ENCODE measurements around the gene MGP.

MGP gene

DNA sequence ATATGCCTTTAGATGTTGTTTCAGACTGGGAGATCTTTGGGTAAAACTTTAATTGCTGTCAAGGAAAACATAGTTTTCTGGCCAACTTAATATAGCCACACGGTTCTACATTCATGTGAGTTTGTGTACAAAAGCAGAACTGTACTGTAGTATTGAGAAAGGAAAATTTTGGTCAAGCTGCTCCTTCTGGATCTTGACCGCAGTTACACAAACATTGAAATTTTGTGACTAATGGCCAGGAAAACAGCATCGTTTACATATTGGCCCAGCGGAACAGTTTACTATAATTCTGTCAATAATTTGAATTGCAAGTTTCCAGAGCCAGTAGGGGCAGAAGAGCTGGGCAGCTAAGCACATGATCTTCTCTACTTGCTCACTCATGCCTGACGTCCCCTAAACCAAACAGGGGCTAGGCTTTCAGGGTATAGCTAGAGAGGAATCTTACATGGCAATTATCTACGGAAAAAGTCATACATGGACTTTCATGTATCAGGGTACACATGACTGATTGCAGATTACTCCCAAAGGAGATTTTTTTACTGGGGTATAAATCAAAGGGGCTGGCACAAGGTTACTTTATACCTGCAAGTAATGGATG, 31.0 kb downstream of the MGP start:
- DNase-seq, result no peak

GRCh38 chr12:14853961-14854360, 31.7 kb downstream of the MGP start:
- no peak for DNase-seq

DNA sequence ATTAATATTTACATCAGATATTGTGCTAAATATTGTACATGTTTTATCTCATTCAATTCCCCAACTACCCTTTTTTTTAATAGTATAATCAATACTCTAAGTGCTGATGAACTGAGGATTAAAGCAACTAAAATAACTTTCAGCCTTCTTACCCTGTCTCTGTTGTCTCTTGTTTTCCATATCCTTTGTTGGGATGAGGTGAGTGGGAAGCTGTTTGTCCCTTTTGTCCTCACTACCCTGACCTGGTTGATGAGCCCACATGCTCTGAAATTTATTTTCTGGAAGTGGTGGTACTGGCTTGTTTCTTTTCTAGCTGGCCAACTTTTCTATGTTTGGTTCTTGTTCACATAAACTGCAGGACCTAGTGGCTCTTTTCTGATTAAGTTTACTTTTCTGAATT, 32.8 kb downstream of the MGP start:
- DNase-seq, result no peak

DNA sequence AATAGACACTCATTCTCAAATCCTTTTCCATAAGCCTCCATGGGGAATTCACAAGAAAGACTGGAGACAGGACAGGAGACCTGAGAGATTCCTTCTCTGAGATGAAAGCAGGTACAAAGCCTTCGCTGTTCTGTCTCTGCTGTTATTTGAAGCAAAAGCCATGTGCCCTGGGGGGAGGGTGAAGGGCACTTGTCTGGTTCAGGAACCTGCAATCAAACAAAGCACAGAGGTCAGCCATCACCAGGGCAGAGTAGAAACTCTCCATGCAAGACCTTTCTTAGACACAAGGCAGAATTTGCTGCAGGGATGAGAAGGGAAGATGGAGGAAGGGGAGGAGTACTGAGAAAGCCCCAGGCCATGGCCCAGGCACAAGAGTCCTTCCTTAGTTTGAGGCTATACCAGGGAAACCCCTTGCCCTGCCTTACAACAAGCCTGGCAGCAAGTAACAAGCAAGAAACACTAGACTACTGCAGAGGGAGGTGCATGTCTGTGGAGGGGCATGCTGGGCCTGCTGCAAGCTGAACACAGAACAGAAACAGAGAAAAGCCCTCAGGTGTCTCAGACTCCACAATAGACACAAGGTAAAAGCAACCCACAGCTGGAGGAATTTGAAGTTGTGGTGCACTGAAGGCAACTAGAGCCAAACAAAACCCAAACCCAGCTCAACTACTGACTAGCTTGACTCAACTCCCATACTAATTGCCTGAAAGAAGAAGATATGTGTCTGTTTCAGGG, 34.6 kb downstream of the MGP start:
- DNase-seq, result no peak

DNA sequence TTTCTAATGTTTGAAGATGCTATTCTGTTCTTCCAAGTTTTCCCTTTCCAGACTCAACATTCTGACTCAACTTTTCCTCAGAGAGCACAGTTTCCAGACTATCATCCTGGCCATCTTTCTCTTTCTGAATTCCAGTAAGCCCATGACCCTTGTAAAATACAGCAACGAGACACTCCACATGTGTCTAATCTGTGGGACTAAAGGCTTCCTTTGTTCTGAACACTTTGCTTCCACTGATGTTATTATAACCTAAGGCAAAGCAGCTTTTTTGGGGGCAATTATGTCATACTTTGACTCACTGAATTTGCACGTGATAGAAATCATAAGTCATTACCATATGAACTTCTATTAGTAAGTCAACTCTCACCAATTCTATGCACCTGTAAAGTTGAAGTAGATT, 36.0 kb downstream of the MGP start:
- DNase-seq, result no peak

- DNase-seq, result no peak
Observed at GRCh38 chr12:14846876-14847580, 38.6 kb downstream of the MGP start.

DNA sequence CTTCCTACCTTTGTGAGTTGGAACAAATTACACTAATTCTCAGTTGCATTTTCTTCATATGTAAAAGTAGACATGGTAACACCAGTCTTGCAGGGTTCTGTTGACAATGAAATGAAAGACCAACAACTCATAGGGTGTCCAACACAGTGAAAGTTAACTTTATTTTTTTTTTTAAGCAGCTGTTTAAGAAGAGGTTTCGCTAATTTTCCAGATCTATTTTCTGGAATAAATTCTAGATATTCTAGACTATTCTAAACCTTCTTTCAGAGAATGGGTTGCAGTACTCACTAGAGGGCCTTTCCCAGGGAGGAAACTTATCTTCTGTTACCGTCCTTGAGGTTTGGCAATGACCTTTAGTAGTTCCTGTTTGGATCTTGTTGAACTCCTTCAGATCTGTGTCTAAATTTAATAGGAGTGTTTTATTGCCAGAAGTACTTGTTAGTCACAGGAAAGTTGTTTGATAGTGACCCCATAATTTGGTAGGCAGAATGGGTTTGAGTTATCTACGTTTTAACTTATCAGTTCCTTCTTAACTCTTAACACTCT, 39.5 kb downstream of the MGP start:
- DNase-seq, result no peak

GRCh38 chr12:14845350-14845750, 40.3 kb downstream of the MGP start:
- peak; percentile 49 for DNase-seq

- DNase-seq, result no peak
Observed at GRCh38 chr12:14844401-14844800, 41.3 kb downstream of the MGP start.

DNA sequence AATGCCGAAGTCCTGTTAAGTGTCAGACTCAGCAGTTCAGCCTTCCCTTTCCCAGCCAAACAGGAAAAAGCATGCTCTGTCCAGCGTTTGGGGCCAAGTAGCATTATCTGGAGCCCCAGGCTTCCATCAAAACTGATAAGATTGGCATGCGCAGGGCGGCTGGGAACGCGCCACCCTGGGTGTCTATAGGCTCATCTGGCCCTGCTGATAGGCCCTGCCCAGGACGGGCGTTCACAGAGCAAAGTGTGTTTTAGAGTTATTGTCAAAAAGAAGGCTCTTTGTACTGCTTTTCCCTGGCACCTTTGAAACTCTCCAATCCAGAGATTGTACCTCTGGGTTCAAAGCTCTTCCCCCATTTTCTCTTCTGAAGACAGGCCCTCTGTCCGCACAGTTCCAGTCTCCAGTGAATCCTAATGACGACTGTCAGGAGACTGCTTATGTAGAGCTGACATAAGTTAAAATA, 42.2 kb downstream of the MGP start, which contains the start of gene ART4:
Gene ART4, minus strand, starts transcription at position 102 of the 463 bp plus-strand sequence. CDS start 413 bp downstream, outside the sequence.
- no peak for DNase-seq

DNA sequence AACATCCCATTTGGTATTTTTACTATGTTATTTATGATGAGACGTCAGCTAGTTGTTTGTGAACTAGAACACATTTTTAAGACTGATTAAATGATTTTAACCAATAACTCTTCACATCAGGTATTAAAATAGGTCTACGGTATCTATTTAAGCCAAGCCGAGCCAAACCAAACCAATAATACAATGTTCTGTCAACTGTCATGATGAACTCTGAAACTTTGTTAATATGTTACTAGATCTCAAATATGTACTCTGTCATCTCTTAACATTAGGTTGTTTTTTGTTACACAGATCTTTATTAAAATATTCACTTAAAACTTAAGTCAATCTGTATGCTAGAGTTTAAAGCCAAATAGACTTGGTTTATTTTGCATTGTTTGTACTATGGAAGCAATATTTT, 43.3 kb downstream of the MGP start:
- no peak for DNase-seq

DNA sequence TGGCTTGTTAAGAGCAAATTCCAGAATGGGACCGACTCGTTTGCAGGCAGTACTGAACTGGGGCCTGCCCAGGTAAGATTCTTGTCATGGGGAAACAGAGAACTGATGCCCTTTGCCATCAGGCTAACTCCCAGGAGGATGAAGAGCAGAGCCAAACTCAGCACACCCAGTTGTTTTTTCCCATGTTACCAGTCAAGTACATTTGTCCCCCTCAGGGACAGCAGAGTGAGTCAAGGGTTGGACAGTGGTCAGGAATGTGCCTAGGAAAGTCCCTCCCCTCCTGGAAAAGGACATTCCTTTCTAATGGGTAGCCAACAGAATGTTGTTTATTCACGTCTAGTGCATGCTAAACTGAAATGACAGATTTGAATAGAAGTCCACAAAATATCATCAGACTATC, 43.9 kb downstream of the MGP start:
- DNase-seq, result no peak

DNA sequence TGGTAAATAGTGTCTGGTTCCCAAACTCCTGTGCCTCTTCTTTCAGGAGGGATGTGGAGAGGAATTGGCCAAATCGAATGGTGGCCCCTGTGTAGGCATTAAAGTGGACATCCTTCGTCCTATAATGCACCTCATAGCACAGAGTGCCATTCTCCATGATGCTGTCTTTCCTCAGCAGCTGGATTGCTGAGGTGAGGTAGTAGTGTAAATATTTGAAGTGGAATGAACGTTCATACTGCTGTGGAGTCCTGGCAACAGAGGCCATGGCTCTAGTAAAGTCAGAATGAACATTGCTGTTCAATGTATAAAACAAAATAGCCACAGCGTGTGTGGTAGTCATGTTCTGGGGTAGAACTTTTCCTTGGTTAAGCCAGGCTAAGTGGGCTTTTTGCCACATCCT, 45.0 kb downstream of the MGP start:
- no peak for DNase-seq

- DNase-seq, result no peak
Observed at GRCh38 chr12:14839262-14839661, 46.4 kb downstream of the MGP start.

DNA sequence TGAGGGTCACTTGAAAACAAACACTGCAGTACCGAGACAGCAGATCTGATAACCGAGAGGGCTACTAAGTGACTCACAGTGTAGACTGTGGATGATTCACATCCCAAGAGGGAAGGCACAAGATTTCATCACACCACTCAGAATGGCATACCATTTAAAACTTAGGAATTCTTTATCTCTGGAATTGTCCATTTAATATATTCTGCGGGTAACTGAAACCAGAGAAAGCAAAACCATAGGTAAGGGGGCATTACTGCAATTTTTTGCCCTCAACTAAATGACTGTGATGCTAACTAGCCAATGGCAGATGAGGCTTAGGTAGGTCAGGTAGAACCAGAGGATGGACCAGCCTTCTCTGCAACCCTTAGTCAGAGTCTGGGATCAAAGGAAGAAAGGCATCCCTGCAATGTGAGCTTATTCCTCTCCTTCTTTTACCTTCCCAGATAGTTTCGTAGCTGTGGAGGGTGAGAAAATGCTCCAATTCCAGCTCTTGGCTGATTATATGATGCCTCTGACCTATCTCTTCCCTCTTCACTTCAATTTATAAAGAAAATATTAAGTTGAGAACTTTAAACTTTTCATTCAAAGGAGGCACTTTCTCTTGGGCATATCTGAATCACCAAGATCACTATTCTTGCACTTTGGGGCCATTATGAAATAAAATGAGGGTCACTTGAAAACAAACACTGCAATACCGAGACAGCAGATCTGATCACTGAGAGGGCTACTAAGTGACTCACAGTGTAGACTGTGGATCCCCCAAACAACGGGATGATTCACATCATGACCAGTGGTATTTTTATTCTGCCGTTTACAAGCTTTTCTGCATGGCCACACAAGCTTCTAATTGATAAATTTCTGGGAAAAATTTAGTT, 49.1 kb downstream of the MGP start:
- no peak for DNase-seq

DNA sequence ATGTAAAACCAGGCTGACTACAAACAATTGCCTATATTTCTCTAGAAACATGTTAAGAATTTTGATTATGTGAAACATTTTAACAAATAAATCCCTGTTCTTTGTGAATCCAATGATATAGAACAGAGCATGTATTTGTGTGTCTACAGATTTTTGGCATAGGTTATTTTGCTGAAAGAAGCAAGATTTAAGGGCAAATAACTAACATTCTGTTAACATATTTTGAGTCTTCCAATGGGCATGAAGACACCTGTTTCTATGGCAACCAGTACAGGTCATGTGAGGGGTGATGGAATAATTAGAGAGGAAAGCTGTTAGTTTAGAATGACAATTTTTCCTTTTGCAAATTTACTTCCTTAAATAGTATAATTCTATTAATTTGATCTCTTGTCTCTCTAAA, 51.1 kb downstream of the MGP start:
- DNase-seq, result no peak

DNA sequence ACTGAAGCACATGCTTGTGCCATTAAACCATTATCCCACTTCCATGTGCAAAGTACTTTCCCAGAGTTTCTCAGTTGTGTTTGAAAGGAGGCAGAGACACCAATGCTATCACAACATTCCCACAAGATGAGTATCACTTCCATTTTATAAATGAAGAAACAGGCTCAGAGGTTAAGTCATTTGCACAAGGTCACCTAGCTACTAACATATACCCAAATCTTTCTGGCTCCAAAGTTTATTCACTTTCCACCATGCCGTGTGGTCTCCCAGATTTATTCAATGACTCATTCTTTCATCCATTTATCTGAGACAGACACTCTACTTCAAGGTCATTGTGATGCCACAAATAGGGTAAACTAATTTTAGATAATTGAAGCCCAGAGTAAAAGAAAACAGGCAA, 51.7 kb downstream of the MGP start:
- no peak for DNase-seq

DNA sequence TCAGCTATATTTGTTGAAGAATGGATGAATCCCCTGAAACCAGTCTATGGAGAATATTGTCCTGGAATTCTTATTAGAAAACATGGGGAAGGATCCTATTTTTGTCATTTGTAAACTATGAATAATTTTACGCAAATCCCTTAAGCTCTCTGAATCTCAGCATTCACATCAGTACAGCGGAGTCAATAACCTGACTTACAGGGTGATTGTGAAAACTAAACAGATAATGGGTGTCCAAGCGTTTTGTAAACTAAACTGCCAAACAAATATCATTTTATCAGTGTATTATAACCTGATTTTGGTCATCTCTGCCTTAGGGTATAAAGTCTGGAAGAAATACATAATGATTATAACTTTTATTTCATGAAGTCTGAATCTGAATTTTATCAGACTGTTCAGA, 52.3 kb downstream of the MGP start:
- DNase-seq, result no peak
